ENCODE measurements around the gene OSBP2.
"Not testable (repeated sequence)": the region's sequence is repeated elsewhere in the genome, so short reads cannot be mapped to it uniquely, and the experiment has no call there.

The OSBP2 gene

GRCh38 chr22:30718938-30719337, 24.3 kb downstream of the OSBP2 start:
- no peak for DNase-seq (ENCODE audit: low spot score)

GRCh38 chr22:30720263-30720837, 25.7 kb downstream of the OSBP2 start:
- DNase-seq (ENCODE audit: low spot score), result peak; percentile 31

GRCh38 chr22:30721741-30722140, 27.1 kb downstream of the OSBP2 start:
- DNase-seq (ENCODE audit: low spot score), result no peak

- DNase-seq (ENCODE audit: low spot score), result no peak
These were observed 34.2 kb downstream of the OSBP2 start for GRCh38 chr22:30728826-30729225.

- DNase-seq (ENCODE audit: low spot score), result no peak
These were observed 37.0 kb downstream of the OSBP2 start for GRCh38 chr22:30731658-30732057.

- DNase-seq (ENCODE audit: low spot score), result no peak
These were observed 37.8 kb downstream of the OSBP2 start for GRCh38 chr22:30732426-30732825.

GRCh38 chr22:30733181-30733631, 38.5 kb downstream of the OSBP2 start:
- DNase-seq (ENCODE audit: low spot score), result no peak

GRCh38 chr22:30740007-30740406, 45.3 kb downstream of the OSBP2 start:
- not testable (repeated sequence) for DNase-seq (ENCODE audit: low spot score)

- DNase-seq (ENCODE audit: low spot score), result not testable (repeated sequence)
These were observed 45.8 kb downstream of the OSBP2 start for GRCh38 chr22:30740511-30740910.

GRCh38 chr22:30742291-30743256, 47.9 kb downstream of the OSBP2 start:
- no peak for DNase-seq (ENCODE audit: low spot score)

GRCh38 chr22:30743257-30744020, 48.8 kb downstream of the OSBP2 start:
- DNase-seq (ENCODE audit: low spot score), result no peak

GRCh38 chr22:30744224-30744623, 49.5 kb downstream of the OSBP2 start:
- no peak for DNase-seq (ENCODE audit: low spot score)

GRCh38 chr22:30747493-30747892, 52.8 kb downstream of the OSBP2 start:
- DNase-seq (ENCODE audit: low spot score), result no peak

GRCh38 chr22:30749272-30749671, 54.6 kb downstream of the OSBP2 start:
- no peak for DNase-seq (ENCODE audit: low spot score)

- DNase-seq (ENCODE audit: low spot score), result no peak
These were observed 55.2 kb downstream of the OSBP2 start for GRCh38 chr22:30749849-30750248.

- DNase-seq (ENCODE audit: low spot score), result no peak
These were observed 56.9 kb downstream of the OSBP2 start for GRCh38 chr22:30751529-30751928.

- DNase-seq (ENCODE audit: low spot score), result no peak
These were observed 58.1 kb downstream of the OSBP2 start for GRCh38 chr22:30752771-30753170.

GRCh38 chr22:30753701-30754100, 59.0 kb downstream of the OSBP2 start:
- no peak for DNase-seq (ENCODE audit: low spot score)

- no peak for DNase-seq (ENCODE audit: low spot score)
These were observed 59.8 kb downstream of the OSBP2 start for GRCh38 chr22:30754521-30754920.

GRCh38 chr22:30754971-30755758, 60.5 kb downstream of the OSBP2 start:
- peak; percentile 88 for DNase-seq (ENCODE audit: low spot score)

- no peak for DNase-seq (ENCODE audit: low spot score)
These were observed 61.1 kb downstream of the OSBP2 start for GRCh38 chr22:30755759-30756124.

All from cerebellar cortex (tissue), 1 donor.